NCI-H226 (cell line): ENCODE results near the gene FAM174C.
"Not testable (repeated sequence)": the region's sequence is repeated elsewhere in the genome, so short reads cannot be mapped to it uniquely, and the experiment has no call there.

Source experiments
- DNase-seq: peaks from one replicate; pipeline ENCODE4 v3.0.0-alpha.2; 2015

Gene FAM174C

DNA sequence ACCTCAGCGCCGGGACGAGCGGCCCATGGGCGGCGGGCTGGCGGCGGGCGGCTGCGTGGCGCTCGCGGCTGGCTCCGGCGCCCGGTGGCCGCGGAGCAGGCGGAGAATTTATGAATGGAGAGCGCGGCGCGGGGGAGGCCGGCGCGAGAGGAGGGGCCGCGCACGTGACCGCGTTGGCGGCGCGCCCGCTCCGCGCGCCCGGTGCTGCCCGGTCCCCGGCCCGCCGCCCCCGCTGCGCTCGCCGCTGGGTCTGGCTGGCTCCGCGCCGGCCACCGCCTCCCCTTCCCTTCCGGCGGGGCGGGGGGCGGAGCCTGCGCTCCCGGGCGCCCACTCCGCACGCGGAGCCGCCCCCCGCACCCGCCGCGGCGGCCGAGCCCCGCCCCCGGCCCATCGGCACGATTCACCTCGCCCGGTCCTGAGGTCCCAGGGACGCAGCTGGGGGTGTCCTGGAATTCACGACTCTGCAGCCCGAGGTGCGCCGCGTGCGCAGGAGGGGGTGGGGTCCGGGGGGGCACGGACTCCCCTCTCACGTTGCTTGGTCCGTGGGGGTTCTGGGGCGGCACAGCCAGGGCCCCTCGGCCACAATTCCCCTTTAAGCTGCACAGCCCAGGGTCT is 37.5 kb upstream of the FAM174C start, which contains the start of gene CBARP:
Gene CBARP, minus strand, starts transcription at position 252 of the 615 bp plus-strand sequence. CDS start 1,905 bp downstream, outside the sequence.
- DNase-seq, result no peak

DNA sequence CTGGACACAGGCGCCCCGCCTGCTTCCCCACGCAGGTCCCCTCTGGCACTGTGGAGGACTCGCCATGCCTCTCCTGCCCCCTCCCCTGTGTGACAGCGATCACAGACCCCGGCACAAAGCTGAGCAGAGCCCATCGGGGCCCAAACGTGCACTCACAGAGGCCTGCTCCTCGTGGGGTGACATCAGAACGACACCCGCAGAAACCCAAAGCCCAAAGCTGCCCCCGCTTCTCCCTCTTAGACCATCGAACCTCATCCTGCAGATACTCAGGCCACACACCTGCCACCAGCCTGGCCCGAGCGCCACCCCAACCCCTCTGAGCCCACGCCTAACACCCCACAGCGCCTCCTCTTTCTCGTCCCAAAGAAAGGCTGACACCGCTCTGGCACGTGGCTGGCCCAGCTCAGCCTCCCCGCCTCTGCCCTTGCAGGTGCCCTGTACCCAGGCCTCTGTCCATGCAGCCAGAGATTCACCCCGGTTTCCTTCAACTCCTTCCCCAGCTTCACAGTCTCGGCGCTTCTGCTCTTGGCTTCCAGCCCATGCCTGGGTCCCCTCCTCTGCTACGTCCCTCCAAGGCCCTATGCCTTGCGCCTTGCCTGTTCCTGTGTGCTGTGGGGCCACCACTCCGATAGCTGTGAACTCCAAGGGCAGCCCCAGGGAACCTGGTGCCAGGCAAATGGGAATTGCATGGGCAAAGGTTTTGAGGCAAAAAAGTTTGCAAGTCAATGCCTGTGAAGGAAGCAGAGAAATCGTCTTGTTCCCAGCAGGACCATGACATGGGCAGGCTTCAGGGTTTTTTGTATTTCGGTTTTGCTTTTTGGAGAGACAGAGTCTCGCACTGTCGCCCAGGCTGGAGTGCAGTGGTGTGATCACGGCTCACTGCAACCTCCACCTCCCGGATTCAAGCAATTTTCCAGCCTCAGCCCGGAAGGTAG is 36.7 kb upstream of the FAM174C start:
- no peak for DNase-seq

- DNase-seq, result no peak
Observed at GRCh38 chr19:1239420-1239795, 35.9 kb upstream of the FAM174C start.

DNA sequence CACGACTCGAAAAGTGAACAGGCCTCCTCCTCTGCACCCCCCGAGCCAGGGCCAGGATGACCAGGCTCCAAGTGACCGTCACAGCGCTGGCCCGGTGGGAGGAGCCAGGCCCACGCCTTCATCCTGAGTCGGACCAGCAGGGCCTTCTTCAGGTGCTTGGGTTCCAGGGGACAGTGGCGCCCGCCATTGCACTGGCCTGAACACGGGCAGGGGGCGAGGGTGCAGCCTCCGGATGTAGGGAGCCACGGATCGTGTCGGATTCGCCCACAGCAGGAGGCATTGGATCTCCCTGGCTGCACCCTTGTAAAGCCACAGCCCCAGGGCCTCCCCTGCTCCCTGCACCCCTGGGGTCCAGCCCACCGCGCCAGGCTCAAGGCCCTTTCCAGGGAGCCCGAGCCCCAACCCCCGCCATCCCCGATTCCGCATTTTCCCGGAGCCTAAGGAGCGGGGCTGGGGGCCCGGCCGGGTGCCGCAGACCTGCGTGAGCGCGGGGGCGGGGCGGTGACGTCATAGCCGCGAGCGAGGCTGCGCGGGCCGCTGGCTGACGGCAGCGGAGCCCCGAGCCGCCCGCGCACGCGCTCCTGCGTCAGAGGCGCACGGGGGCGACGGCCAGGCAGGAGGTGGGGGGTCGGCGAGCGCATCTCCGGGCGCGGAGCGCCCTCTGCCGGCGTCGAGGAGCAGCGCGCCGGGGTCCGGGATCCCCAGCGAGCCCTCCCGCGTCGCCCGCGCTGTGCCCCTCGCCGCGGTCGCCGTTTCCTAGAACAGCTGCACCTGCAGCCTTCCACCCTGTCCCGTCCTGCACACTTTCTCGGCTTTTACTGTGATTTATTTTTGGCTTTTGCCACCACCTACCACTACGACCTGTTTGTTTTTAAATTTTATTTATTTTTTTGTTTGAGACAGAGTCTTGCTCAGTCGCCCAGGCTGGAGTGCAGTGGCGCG is 35.3 kb upstream of the FAM174C start:
- DNase-seq, result peak; percentile 86

GRCh38 chr19:1240925-1241324 is 34.4 kb upstream of the FAM174C start:
- no peak for DNase-seq

DNA sequence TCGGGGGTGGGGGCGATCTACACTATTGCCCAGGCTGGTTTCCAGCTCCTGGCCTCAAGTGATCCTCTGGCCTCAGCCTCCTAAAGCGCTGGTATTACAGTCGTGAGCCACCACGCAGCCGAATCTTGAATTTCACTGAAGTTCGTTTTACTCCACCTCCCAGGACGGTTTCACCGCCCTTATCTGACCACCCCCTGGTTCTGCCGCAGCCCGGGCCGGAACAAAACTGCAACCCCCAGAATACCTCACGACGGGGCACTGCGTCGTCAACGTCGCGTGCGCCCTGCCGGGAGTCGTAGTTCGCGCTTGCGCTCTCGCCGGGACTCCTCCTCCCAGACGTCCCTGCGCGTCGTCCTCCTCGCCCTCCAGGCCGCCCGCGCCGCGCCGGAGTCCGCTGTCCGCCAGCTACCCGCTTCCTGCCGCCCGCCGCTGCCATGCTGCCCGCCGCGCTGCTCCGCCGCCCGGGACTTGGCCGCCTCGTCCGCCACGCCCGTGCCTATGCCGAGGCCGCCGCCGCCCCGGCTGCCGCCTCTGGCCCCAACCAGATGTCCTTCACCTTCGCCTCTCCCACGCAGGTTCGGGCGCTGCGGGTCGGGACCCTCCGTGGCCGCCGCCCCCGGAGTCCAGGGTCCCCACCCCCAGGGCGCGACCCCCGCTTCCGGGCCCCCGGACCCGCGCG is 33.8 kb upstream of the FAM174C start, which contains the start of gene ATP5F1D:
Gene ATP5F1D, plus strand, starts transcription at position 335 of the 679 bp plus-strand sequence. Its CDS starts 100 bp downstream, at position 435.
- DNase-seq, result peak; percentile 94

- DNase-seq, result peak; percentile 74
Observed at GRCh38 chr19:1243768-1244692, 31.3 kb upstream of the FAM174C start.

- peak; percentile 45 for DNase-seq
Observed at GRCh38 chr19:1244693-1245451, 30.5 kb upstream of the FAM174C start.

GRCh38 chr19:1245494-1246264 is 29.7 kb upstream of the FAM174C start:
- DNase-seq, result no peak

DNA sequence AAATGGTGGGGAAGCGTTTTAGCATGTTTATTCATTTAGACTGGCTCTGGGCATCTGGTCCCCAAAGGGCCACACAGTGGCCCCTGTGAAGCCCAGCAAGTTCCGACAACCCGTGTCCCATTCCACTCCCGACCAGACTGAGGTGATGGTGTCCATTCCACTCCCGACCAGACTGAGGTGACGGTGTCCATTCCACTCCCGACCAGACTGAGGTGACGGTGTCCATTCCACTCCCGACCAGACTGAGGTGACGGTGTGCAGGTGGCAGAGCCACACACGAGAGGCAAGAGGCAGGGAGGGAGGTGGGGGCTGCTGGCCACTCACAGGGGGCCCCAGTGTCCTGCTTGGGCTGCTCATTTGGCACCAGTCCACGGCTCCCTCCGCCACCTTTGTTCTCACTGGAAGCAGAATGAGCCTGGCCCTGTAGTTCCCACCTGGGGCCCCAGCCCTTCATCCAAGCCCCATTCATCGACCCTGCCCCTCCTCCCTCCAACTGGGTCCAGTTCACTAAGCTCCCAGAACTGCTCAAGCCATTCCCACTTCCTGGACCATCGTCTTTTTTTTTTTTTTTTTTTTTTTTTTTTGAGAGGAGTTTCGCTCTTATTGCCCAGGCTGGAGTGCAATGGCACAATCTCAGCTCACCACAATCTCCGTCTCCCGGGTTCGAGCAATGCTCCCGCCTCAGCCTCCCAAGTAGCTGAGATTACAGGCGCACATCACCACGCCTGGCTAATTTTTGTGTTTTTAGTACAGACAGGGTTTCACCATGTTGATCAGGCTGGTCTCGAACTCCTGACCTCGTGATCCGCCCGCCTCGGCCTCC is 28.9 kb upstream of the FAM174C start:
- not testable (repeated sequence) for DNase-seq

GRCh38 chr19:1247748-1248138 is 27.6 kb upstream of the FAM174C start:
- no peak for DNase-seq

DNA sequence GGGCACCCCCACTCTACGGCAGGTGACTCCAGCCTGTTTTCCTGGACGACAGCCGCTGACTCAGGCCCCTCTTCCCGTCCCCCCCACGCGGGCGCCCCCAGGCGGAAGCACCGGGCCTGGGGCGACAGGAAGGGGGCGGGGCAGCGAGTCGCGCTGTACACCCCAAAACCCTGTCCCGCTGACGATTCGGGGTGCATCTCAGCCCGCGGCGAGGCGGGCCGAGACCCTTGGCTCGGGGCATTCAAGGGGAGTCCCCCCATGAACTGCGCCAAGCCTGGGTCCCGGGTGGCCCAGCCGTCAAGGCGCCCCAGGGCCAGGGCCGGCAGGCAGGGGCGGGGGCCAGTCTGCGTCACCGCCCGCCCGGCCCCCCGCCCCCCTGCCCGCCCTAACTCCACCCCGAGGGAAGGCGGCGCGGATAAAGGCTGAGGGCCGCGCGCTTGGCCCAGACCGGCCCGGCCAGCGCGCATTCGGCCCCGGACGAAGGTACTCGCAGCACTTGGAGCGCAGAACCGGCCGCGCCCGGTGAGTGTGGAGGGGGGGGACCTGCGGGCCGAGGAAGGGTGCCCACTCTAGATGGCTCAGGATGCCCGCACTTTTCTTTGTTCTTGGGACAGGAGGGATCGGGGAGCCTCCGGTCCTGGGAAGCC is 27.1 kb upstream of the FAM174C start, which contains the start of gene MIDN:
Gene MIDN, plus strand, starts transcription at position 445 of the 647 bp plus-strand sequence. CDS start 1,714 bp downstream, outside the sequence.
- DNase-seq, result peak; percentile 74

GRCh38 chr19:1248786-1249297 is 26.5 kb upstream of the FAM174C start:
- DNase-seq, result no peak

DNA sequence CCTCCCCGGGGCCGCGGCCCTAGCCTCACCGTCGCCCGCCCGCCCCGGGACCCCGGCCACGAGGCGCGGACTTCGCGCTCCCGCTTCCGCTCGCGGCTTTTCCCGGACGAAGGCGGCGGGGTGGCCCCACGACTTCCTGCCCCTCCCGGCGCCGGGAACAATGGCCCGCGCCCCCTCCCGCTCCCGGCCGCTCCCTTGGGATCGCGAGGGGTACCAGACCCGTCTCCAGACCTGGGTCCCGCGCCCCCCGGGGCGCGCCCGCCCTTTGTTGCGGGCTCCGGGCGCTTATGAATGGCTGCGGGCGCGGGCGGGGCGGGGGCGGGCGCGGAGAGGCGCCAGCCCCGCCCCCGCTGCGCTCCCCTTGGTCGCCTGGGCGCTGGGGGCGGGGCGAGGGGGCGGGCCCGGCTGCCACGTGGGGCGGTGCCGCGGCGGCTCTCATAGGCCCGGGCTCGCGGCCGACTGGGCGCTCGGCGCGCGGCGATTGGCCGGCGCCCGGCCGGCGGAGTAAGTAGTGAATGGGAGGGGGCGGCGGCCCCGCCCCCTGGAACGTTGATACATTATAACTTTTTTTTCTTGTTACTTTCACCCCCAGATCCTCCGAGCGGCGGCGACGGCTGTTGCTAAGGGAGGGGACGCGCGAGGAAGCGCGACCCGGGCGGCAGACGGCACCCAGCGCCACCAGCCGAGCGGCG is 25.9 kb upstream of the FAM174C start:
- DNase-seq, result peak; percentile 91

DNA sequence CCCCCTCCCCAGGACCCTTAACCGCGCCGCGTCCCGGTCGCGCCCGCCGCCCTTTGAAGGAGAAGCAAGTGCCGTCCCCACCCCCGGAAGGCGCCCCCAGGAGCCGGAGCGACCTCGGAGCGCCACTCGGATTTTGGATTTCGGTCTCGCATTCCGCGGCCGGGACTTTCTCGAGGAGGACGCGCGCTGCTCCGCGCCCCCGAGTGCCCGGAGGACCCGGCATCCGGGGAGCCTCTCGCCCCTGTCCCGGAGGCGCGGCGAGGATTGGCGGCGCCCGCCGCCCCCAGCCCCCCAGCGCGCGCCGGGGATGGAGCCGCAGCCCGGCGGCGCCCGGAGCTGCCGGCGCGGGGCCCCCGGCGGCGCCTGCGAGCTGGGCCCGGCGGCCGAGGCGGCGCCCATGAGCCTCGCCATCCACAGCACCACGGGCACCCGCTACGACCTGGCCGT is 25.3 kb upstream of the FAM174C start:
- DNase-seq, result no peak

GRCh38 chr19:1250437-1251260 is 24.7 kb upstream of the FAM174C start:
- DNase-seq, result peak; percentile 42
